ENCODE data around the gene GSTM5. TPM values are rescaled to one million over a fixed set of nuclear protein-coding genes. Genes with fewer than 3 reads are reported as not detected.

Gene GSTM5
- polyA plus RNA-seq, 3 donors, result not detected

GRCh38 chr1:109721971-109722370, 9.9 kb downstream of the GSTM5 start:
- no peak for TF ChIP-seq CTCF (IDR thresholded peaks at IDR 0.05)
- H3K36me3 ChIP-seq (replicated peaks in 1 of 2; ENCODE audit: control insufficient read depth in 1 of 2, insufficient read depth in 2 of 2, low read length in 2 of 2), result no peaks in the 10 kb centered on the region
- peaks cover 0 to 5% (median 0%) of the 10 kb centered on the region in 7 donors for H3K9me3 Mint-ChIP-seq
- no peak overlapping the region for H3K27ac Mint-ChIP-seq
- no peak overlapping the region for H3K27ac ChIP-seq (ENCODE audit: low read depth in 1 of 2, low read length in 2 of 2)
- H3K27me3 ChIP-seq (ENCODE audit: control insufficient read depth in 2 of 2, insufficient read depth in 2 of 2, low read length in 2 of 2), result no peaks in the 10 kb centered on the region
- H4K20me1 ChIP-seq (ENCODE audit: insufficient read depth, low read length), result no peaks in the 10 kb centered on the region
- H3K9me3 ChIP-seq (replicated peaks in 1 of 2; ENCODE audit: control insufficient read depth in 1 of 2, insufficient read depth in 1 of 2, low read length in 2 of 2), result no peaks in the 10 kb centered on the region
- H3K4me1 Mint-ChIP-seq, result peaks cover 7% of the 10 kb centered on the region
- no peaks in the 10 kb centered on the region for H3K36me3 Mint-ChIP-seq
- H3K27me3 Mint-ChIP-seq (ENCODE audit: low read depth in 3 of 3), result peaks cover 0 to 4% (median 2%) of the 10 kb centered on the region in 3 donors
- H3K9ac ChIP-seq (ENCODE audit: insufficient read depth, low read length, poor library complexity, severe bottlenecking), result no peak overlapping the region
- H3K4me3 ChIP-seq (replicated peaks in 1 of 3; ENCODE audit: low read depth in 2 of 3, low read length in 3 of 3), result no peak overlapping the region
- H3K4me2 ChIP-seq (replicated peaks; ENCODE audit: extremely low read depth, low read length, poor library complexity, severe bottlenecking), result no peak overlapping the region
- no peaks in the 10 kb centered on the region for H3K4me1 ChIP-seq (ENCODE audit: control insufficient read depth in 1 of 2, insufficient read depth in 2 of 2, low read length in 2 of 2)
- no peak overlapping the region for H3K4me3 Mint-ChIP-seq
- no CpG with 5 or more reads among the region's 1 CpG for WGBS (ENCODE audit: insufficient coverage)
- no peak for DNase-seq
- H2AFZ ChIP-seq (ENCODE audit: insufficient read depth, low read depth, low read length, poor library complexity, severe bottlenecking), result no peak overlapping the region
- H3K79me2 ChIP-seq (ENCODE audit: insufficient read depth, low read length), result no peaks in the 10 kb centered on the region
- intact Hi-C loops (cut with micrococcal nuclease), result no loop called here

- Mint-ChIP-seq H3K36me3 (no peaks in the 10 kb centered on the region), H3K27ac (no peak overlapping the region), H3K9me3 (peaks cover 0 to 5% (median 0%) of the 10 kb centered on the region in 7 donors), H3K4me3 (no peak overlapping the region), H3K27me3 (ENCODE audit: low read depth in 3 of 3) (peaks cover 2 to 4% (median 3%) of the 10 kb centered on the region in 3 donors), H3K4me1 (peaks cover 7% of the 10 kb centered on the region)
- WGBS (ENCODE audit: insufficient coverage), result 96% methylated on average over 5 of the region's 7 CpGs
- Histone ChIP-seq H2AFZ (ENCODE audit: insufficient read depth, low read depth, low read length, poor library complexity, severe bottlenecking) (no peak overlapping the region), H3K4me3 (replicated peaks in 1 of 3; ENCODE audit: low read depth in 2 of 3, low read length in 3 of 3) (no peak overlapping the region), H3K79me2 (ENCODE audit: insufficient read depth, low read length) (no peaks in the 10 kb centered on the region), H3K4me2 (replicated peaks; ENCODE audit: extremely low read depth, low read length, poor library complexity, severe bottlenecking) (no peak overlapping the region), H3K9ac (ENCODE audit: insufficient read depth, low read length, poor library complexity, severe bottlenecking) (no peak overlapping the region), H3K4me1 (ENCODE audit: control insufficient read depth in 1 of 2, insufficient read depth in 2 of 2, low read length in 2 of 2) (no peaks in the 10 kb centered on the region), H3K27me3 (ENCODE audit: control insufficient read depth in 2 of 2, insufficient read depth in 2 of 2, low read length in 2 of 2) (no peaks in the 10 kb centered on the region), H3K27ac (ENCODE audit: low read depth in 1 of 2, low read length in 2 of 2) (no peak overlapping the region), H4K20me1 (ENCODE audit: insufficient read depth, low read length) (no peaks in the 10 kb centered on the region), H3K36me3 (replicated peaks in 1 of 2; ENCODE audit: control insufficient read depth in 1 of 2, insufficient read depth in 2 of 2, low read length in 2 of 2) (no peaks in the 10 kb centered on the region), H3K9me3 (replicated peaks in 1 of 2; ENCODE audit: control insufficient read depth in 1 of 2, insufficient read depth in 1 of 2, low read length in 2 of 2) (no peaks in the 10 kb centered on the region)
- TF ChIP-seq CTCF (IDR thresholded peaks at IDR 0.05), result no peak
- intact Hi-C loops (cut with micrococcal nuclease), result no loop called here
- DNase-seq, result no peak
These were observed 11.0 kb downstream of the GSTM5 start for GRCh38 chr1:109722908-109723691.

Measured in CD14-positive monocyte (primary cell).